NCI-H526 treated with DMSO at 0.1 percent for 48 hours (cell line): ENCODE data around the gene CBS.
"Not testable (repeated sequence)": the region's sequence is repeated elsewhere in the genome, so short reads cannot be mapped to it uniquely, and the experiment has no call there.

ENCODE experiments used
- DNase-seq: peaks from one replicate; lab custom pipeline; 2025; lab: John Stamatoyannopoulos, UW

Gene CBS

GRCh38 chr21:43024439-43025136 lies 51.0 kb downstream of the CBS start:
- no peak for DNase-seq

GRCh38 chr21:43023175-43023574 lies 52.5 kb downstream of the CBS start:
- no peak for DNase-seq

- no peak for DNase-seq
Observed at GRCh38 chr21:43021756-43022600, 53.7 kb downstream of the CBS start.

GRCh38 chr21:43021191-43021590 lies 54.4 kb downstream of the CBS start:
- DNase-seq, result no peak

GRCh38 chr21:43020771-43021170 lies 54.9 kb downstream of the CBS start:
- no peak for DNase-seq

- no peak for DNase-seq
Observed at GRCh38 chr21:43020177-43020576, 55.5 kb downstream of the CBS start.

GRCh38 chr21:43018519-43018918 lies 57.1 kb downstream of the CBS start:
- no peak for DNase-seq

- no peak for DNase-seq
Observed at GRCh38 chr21:43016728-43017127, 58.9 kb downstream of the CBS start.

- DNase-seq, result no peak
Observed at GRCh38 chr21:43015906-43016540, 59.6 kb downstream of the CBS start.

GRCh38 chr21:43012596-43012995 lies 63.0 kb downstream of the CBS start:
- no peak for DNase-seq

- DNase-seq, result no peak
Observed at GRCh38 chr21:43006874-43007208, 68.8 kb downstream of the CBS start.

- DNase-seq, result not testable (repeated sequence)
Observed at GRCh38 chr21:43006051-43006873, 69.4 kb downstream of the CBS start.

- DNase-seq, result no peak
Observed at GRCh38 chr21:43005635-43006034, 70.0 kb downstream of the CBS start.

GRCh38 chr21:43004926-43005325 lies 70.7 kb downstream of the CBS start:
- DNase-seq, result no peak
